K562 (cell line): Measurements from ENCODE around the gene ARHGAP26. TPM values are rescaled to one million over a fixed set of nuclear protein-coding genes. Genes with fewer than 3 reads are reported as not detected.

Source experiments
- ATAC-seq: fragments of 200-7000 bp; cut with Tn5 transposase; 3 replicates; pipeline ENCODE4 v1.9.1; 2020; ENCODE audit warnings: moderate library complexity
- BruUV-seq: library from RNA; stranded (reverse); fragments of 400-500 nt; replicated peaks from 2 replicates; lab custom pipeline; 2021; lab: Mats Ljungman, UMichigan
- CTCF ChIA-PET: fragments of 300-600 bp; formaldehyde crosslinking; extraction: SDS; loops from one replicate; lab custom pipeline; 2021; ENCODE audit warnings: low intra/inter-chr PET ratio; lab: Yijun Ruan, JAX
- POLR2A ChIA-PET: fragments of 300-600, 350-650 bp; sonication (Branson Sonifier 250); formaldehyde crosslinking; extraction: SDS; loops from one replicate; lab custom pipeline; 2021; ENCODE audit warnings: antibody characterized with exemption, inconsistent platforms; lab: Yijun Ruan, JAX
- DNase-seq, 4 experiments: peaks; one replicate each; pipeline versions ENCODE4 v3.0.0 to v3.0.0-alpha.2; 2011 to 2018; ENCODE audit warnings: low spot score in 3 of 4, mixed read lengths in 3 of 4; ENCODE audit errors: extremely low read depth in 1 of 4
- FAIRE-seq: peaks from 2 replicates; lab custom pipeline; 2011; peaks lifted over from hg19 to GRCh38; lab: Jason Lieb, UNC
- H2AFZ ChIP-seq: 2 replicates; pipeline ENCODE4 v1.6.0; 2011; ENCODE audit warnings: low read depth, low read length, control low read depth, inconsistent platforms
- H3K27ac ChIP-seq: fragments of 200-600 bp; 3 replicates; pipeline ENCODE4 v1.8.0; 2011; ENCODE audit warnings: low read depth, mild to moderate bottlenecking, control low read depth, inconsistent platforms, low read length, moderate library complexity, mixed read lengths; ENCODE audit errors: extremely low read depth
- H3K27me3 ChIP-seq, 2 experiments: fragments of 300-600 bp in 1 of 2; 2 replicates in 1 of 2; 3 replicates in 1 of 2; pipeline versions ENCODE4 v1.6.0 to v1.8.0; 2011; ENCODE audit warnings: inconsistent platforms in 2 of 2, low read length in 2 of 2, mild to moderate bottlenecking in 1 of 2, mixed read lengths in 1 of 2, moderate library complexity in 1 of 2; ENCODE audit not compliant: control insufficient read depth in 2 of 2, insufficient read depth in 2 of 2
- H3K36me3 ChIP-seq: fragments of 300-600 bp; 3 replicates; pipeline ENCODE4 v1.8.0; 2011; ENCODE audit warnings: mild to moderate bottlenecking, low read length, inconsistent platforms; ENCODE audit not compliant: control insufficient read depth, insufficient read depth
- H3K4me1 ChIP-seq, 2 experiments: fragments of 200-600 bp in 1 of 2; replicated peaks in 1 of 2; 2 replicates in 1 of 2; 3 replicates in 1 of 2; pipeline versions ENCODE4 v1.5.1 to v1.8.0; 2011; ENCODE audit warnings: inconsistent platforms in 2 of 2, low read length in 2 of 2, mild to moderate bottlenecking in 1 of 2, mixed read lengths in 1 of 2, moderate library complexity in 1 of 2; ENCODE audit not compliant: control insufficient read depth in 2 of 2, insufficient read depth in 2 of 2
- H3K4me2 ChIP-seq: 2 replicates; pipeline ENCODE4 v1.6.1; 2011; ENCODE audit warnings: low read length, control low read depth, inconsistent platforms, mixed read lengths; ENCODE audit not compliant: insufficient read depth
- H3K4me3 ChIP-seq: fragments of 200-600 bp; sonication (generic), shearing (Covaris generic); 2 replicates; pipeline ENCODE4 v1.5.1; 2016; ENCODE audit warnings: control low read depth, inconsistent platforms
- H3K79me2 ChIP-seq: fragments of 200-600 bp; 3 replicates; pipeline ENCODE4 v1.8.0; 2011; ENCODE audit warnings: low read length, inconsistent platforms; ENCODE audit not compliant: control insufficient read depth, insufficient read depth
- H3K9ac ChIP-seq, 2 experiments: 2 replicates each; pipeline versions ENCODE4 v1.6.0 to v1.6.1; 2011; ENCODE audit warnings: low read depth in 2 of 2, low read length in 2 of 2, control low read depth in 1 of 2, inconsistent platforms in 1 of 2, mild to moderate bottlenecking in 1 of 2, mixed read lengths in 1 of 2; ENCODE audit not compliant: insufficient read depth in 1 of 2
- H3K9me1 ChIP-seq: one replicate; pipeline ENCODE4 v1.6.0; 2011; ENCODE audit warnings: inconsistent platforms, mild to moderate bottlenecking, low read length, moderate library complexity; ENCODE audit not compliant: control insufficient read depth, insufficient read depth
- H3K9me3 ChIP-seq: replicated peaks from 2 replicates; pipeline ENCODE4 v1.5.1; 2011; ENCODE audit warnings: low read depth, low read length, inconsistent platforms; ENCODE audit not compliant: control insufficient read depth, insufficient read depth
- H4K20me1 ChIP-seq: replicated peaks from 2 replicates; pipeline ENCODE4 v1.6.1; 2011; ENCODE audit warnings: low read length, inconsistent platforms, mixed read lengths; ENCODE audit not compliant: control insufficient read depth, insufficient read depth
- CEBPG ChIP-seq, 3 experiments: fragments of 200-800 bp in 1 of 3; sonication (Bioruptor generic) in 1 of 3; sonication (generic) in 1 of 3; formaldehyde crosslinking in 1 of 3; IDR thresholded peaks in 2 of 3; conservative IDR thresholded peaks in 1 of 3; 2 replicates each; pipeline versions ENCODE4 v1.6.1 to v1.8.0; 2016 to 2022; ENCODE audit warnings: missing compliant biosample characterization in 2 of 3, missing genetic modification characterization in 2 of 3, mild to moderate bottlenecking in 1 of 3, missing genetic modification reagents in 1 of 3
- DACH1 ChIP-seq: fragments of 450-650 bp; IDR thresholded peaks from 2 replicates; pipeline ENCODE4 v1.6.1; 2018; ENCODE audit not compliant: partially characterized antibody
- KLF10 ChIP-seq: fragments of 250-450 bp; sonication (Bioruptor Pico); IDR thresholded peaks from 2 replicates; pipeline ENCODE4 v1.6.1; 2021; ENCODE audit warnings: matching md5 sums
- MYNN ChIP-seq, 2 experiments: sonication (generic); formaldehyde crosslinking in 1 of 2; IDR thresholded peaks; 2 replicates each; pipeline versions ENCODE4 v1.5.0 to v1.6.1; 2016 to 2020; ENCODE audit warnings: antibody characterized with exemption in 1 of 2, missing genetic modification reagents in 1 of 2
- ZBTB34 ChIP-seq: fragments of 250-450 bp; sonication (Bioruptor Pico); IDR thresholded peaks from 2 replicates; pipeline ENCODE4 v1.8.0; 2021; ENCODE audit warnings: mild to moderate bottlenecking, moderate library complexity
- ZNF217 ChIP-seq: sonication (generic); formaldehyde crosslinking; IDR thresholded peaks from 2 replicates; pipeline ENCODE4 v1.8.0; 2022; ENCODE audit warnings: mild to moderate bottlenecking, missing genetic modification reagents
- WGBS: fragments of 100-300 bp; shearing (Covaris generic); methylation state at CpG from one replicate; pipeline ENCODE4 v1.1.6; 2016; ENCODE audit warnings: low coverage, mixed read lengths; ENCODE audit not compliant: insufficient coverage; ENCODE audit errors: missing lambda C conversion rate; 5-methylcytosine and 5-hydroxymethylcytosine counted together
- in situ Hi-C: fragments of 300-500 bp; cut with MboI; formaldehyde crosslinking; loops from 4 replicates; pipeline ENCODE4 v1.15.0; 2018; ENCODE audit warnings: inconsistent platforms, mixed read lengths
- intact Hi-C: fragments of 100-400 bp; cut with micrococcal nuclease; formaldehyde crosslinking; loops from 2 replicates; pipeline ENCODE4 v1.14.2; 2022
- polyA plus RNA-seq, 8 experiments: library from polyadenylated mRNA; depleted of rRNA in 4 of 8; stranded (reverse) in 5 of 8; unstranded in 3 of 8; fragments of >200 nt; fragmentation: Nextera tagmentation in 2 of 8; fragmentation: Illumina TruSeq in 1 of 8; extraction: Ambion mirVana in 2 of 8; extraction: Trizol in 1 of 8; gene quantifications; 2 replicates each; pipeline versions ENCODE4 v1.2.1 to v1.2.3, GENCODE V29; 2011 to 2014; ENCODE audit warnings: inconsistent platforms in 1 of 8, missing spikeins in 1 of 8
- total RNA-seq, 7 experiments: library from RNA; depleted of rRNA in 6 of 7; stranded (reverse); fragments of >200 nt in 6 of 7; fragmentation: Illumina TruSeq in 2 of 7; extraction: Trizol in 2 of 7; gene quantifications; 2 replicates each; pipeline versions ENCODE4 v1.2.1 to v1.2.3, GENCODE V29; 2011 to 2021; ENCODE audit warnings: low replicate concordance in 1 of 7
- TF ChIP-seq, protein P1 (sequence below): sonication (generic); formaldehyde crosslinking; IDR thresholded peaks from 2 replicates; pipeline ENCODE4 v1.8.1; 2023; ENCODE audit warnings: mild to moderate bottlenecking, missing genetic modification reagents
- TF ChIP-seq, protein P2 (sequence below), 2 experiments: fragments of 450-650 bp; IDR thresholded peaks; 2 replicates each; pipeline ENCODE4 v1.6.1; 2018; ENCODE audit warnings: mild to moderate bottlenecking in 2 of 2, low read depth in 1 of 2; ENCODE audit not compliant: partially characterized antibody in 2 of 2

ARHGAP26 gene
- total and polyA plus RNA-seq, 9 of the 15 experiments (the other 6 are each of a cell fraction or from before 2014, with no cell fraction given): 0.13 to 1.1 (median 0.55) TPM

DNA sequence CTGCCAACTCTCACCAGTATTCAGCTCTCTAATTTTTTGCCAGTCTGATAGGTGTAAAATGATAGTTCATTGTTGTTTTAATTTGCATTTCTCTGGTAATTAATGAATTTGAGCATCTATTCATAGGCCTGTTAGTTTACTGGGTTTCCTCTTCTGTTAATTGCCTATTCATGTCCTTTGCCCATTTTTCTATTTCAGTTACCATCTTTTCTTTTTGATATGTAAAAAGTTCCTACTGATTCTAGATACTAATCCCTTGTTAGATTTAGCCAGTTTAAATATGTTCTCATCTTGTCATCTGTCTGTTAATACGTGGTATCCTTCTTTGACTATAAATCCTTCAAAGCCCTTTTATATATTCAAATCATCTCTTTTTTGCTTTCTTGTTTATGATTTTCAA, 247.8 kb downstream of the ARHGAP26 start:
- no TSS peak for BruUV-seq
- ATAC-seq: no peak
- WGBS: 42% methylated on average over 1 of the region's 1 CpG
- Histone ChIP-seq H3K27ac (no peak overlapping the region), H3K9ac (no peak overlapping the region), H3K27me3 (no peaks in the 10 kb centered on the region), H2AFZ (no peak overlapping the region), H3K36me3 (no peaks in the 10 kb centered on the region), H4K20me1 (no peaks in the 10 kb centered on the region), H3K4me1 (peaks cover 0 to 6% of the 10 kb centered on the region in 2 experiments; a peak in 2 of 5 replicates), H3K4me2 (no peak overlapping the region), H3K9me1 (no peaks in the 10 kb centered on the region), H3K4me3 (no peak overlapping the region), H3K9me3 (no peaks in the 10 kb centered on the region), H3K79me2 (no peaks in the 10 kb centered on the region)
- no peak for DNase-seq
- no peak for TF ChIP-seq MYNN (IDR thresholded peaks at IDR 0.05)
- TF ChIP-seq MYNN (CRISPR knock-in tag; IDR thresholded peaks at IDR 0.05): no peak
- TF ChIP-seq CEBPG (CRISPR knock-in tag; IDR thresholded peaks at IDR 0.05): no peak
- no peak for TF ChIP-seq CEBPG (tag; conservative IDR thresholded peaks at IDR 0.05 in 1 of 2, IDR thresholded peaks at IDR 0.05 in 1 of 2)
- TF ChIP-seq DACH1: no peak
- TF ChIP-seq, protein P1, sequence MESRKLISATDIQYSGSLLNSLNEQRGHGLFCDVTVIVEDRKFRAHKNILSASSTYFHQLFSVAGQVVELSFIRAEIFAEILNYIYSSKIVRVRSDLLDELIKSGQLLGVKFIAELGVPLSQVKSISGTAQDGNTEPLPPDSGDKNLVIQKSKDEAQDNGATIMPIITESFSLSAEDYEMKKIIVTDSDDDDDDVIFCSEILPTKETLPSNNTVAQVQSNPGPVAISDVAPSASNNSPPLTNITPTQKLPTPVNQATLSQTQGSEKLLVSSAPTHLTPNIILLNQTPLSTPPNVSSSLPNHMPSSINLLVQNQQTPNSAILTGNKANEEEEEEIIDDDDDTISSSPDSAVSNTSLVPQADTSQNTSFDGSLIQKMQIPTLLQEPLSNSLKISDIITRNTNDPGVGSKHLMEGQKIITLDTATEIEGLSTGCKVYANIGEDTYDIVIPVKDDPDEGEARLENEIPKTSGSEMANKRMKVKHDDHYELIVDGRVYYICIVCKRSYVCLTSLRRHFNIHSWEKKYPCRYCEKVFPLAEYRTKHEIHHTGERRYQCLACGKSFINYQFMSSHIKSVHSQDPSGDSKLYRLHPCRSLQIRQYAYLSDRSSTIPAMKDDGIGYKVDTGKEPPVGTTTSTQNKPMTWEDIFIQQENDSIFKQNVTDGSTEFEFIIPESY (CRISPR knock-in tag): no peak
- TF ChIP-seq, protein P2, sequence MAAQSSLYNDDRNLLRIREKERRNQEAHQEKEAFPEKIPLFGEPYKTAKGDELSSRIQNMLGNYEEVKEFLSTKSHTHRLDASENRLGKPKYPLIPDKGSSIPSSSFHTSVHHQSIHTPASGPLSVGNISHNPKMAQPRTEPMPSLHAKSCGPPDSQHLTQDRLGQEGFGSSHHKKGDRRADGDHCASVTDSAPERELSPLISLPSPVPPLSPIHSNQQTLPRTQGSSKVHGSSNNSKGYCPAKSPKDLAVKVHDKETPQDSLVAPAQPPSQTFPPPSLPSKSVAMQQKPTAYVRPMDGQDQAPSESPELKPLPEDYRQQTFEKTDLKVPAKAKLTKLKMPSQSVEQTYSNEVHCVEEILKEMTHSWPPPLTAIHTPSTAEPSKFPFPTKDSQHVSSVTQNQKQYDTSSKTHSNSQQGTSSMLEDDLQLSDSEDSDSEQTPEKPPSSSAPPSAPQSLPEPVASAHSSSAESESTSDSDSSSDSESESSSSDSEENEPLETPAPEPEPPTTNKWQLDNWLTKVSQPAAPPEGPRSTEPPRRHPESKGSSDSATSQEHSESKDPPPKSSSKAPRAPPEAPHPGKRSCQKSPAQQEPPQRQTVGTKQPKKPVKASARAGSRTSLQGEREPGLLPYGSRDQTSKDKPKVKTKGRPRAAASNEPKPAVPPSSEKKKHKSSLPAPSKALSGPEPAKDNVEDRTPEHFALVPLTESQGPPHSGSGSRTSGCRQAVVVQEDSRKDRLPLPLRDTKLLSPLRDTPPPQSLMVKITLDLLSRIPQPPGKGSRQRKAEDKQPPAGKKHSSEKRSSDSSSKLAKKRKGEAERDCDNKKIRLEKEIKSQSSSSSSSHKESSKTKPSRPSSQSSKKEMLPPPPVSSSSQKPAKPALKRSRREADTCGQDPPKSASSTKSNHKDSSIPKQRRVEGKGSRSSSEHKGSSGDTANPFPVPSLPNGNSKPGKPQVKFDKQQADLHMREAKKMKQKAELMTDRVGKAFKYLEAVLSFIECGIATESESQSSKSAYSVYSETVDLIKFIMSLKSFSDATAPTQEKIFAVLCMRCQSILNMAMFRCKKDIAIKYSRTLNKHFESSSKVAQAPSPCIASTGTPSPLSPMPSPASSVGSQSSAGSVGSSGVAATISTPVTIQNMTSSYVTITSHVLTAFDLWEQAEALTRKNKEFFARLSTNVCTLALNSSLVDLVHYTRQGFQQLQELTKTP (IDR thresholded peaks at IDR 0.05; ENCODE audit: low read depth in 1 of 2, partially characterized antibody in 2 of 2): peak in 1 of 2 experiments; percentile 90
- TF ChIP-seq ZNF217 (CRISPR knock-in tag): no peak
- TF ChIP-seq ZBTB34 (CRISPR knock-in tag): no peak
- no peak for TF ChIP-seq KLF10 (CRISPR knock-in tag)
- CTCF ChIA-PET: no interaction called here
- FAIRE-seq: no peak
- intact Hi-C loops (loop anchor here (2.0 to 10.0 kb wide), 3 partner anchors 385 to 1167 kb away; partner anchors contain the start of gene NR3C1), in situ Hi-C loops (no loop called here)
- POLR2A ChIA-PET: no interaction called here
